T47D (cell line): ENCODE results near the gene MMS22L.

Experiments
- DNase-seq, 2 experiments: peaks; one replicate each; pipeline versions ENCODE4 v3.0.0 to v3.0.0-alpha.2; 2011 to 2012; ENCODE audit warnings: low read depth in 1 of 2, low spot score in 1 of 2
- JUND ChIP-seq: IDR thresholded peaks from 2 replicates; pipeline ENCODE4 v1.6.1; 2012; ENCODE audit warnings: low read depth
- in situ Hi-C: cut with HindIII; loops from 2 replicates; pipeline ENCODE4 v1.10.0; 2016; ENCODE audit warnings: low sequenced_read_pairs, low pct_unique_long_range_greater_than_20kb

The MMS22L gene

GRCh38 chr6:97282726-97283617, at the start of gene MMS22L:
Gene MMS22L (minus strand): TSS chr6:97283216. CDS start chr6:97282477, 739 bp downstream.
- peak; percentile 56 to 95 for DNase-seq
- TF ChIP-seq JUND, result no peak
- in situ Hi-C loops, result no loop called here

- in situ Hi-C loops, result no loop called here
- DNase-seq, result no peak
- TF ChIP-seq JUND, result no peak
These were observed 39.8 kb upstream of the MMS22L start for GRCh38 chr6:97322811-97323210.

- in situ Hi-C loops, result no loop called here
- no peak for DNase-seq
- no peak for TF ChIP-seq JUND
These were observed 39.2 kb upstream of the MMS22L start for GRCh38 chr6:97322226-97322625.

GRCh38 chr6:97316978-97317377, 34.0 kb upstream of the MMS22L start:
- TF ChIP-seq JUND, result no peak
- in situ Hi-C loops, result no loop called here
- DNase-seq, result no peak

GRCh38 chr6:97312241-97312640, 29.2 kb upstream of the MMS22L start:
- no peak for TF ChIP-seq JUND
- DNase-seq, result no peak
- in situ Hi-C loops, result no loop called here

GRCh38 chr6:97306544-97307320, 23.7 kb upstream of the MMS22L start:
- TF ChIP-seq JUND, result no peak
- in situ Hi-C loops, result no loop called here
- DNase-seq, result no peak

- no peak for TF ChIP-seq JUND
- in situ Hi-C loops, result no loop called here
- no peak for DNase-seq
These were observed 22.5 kb upstream of the MMS22L start for GRCh38 chr6:97305414-97306066.

- no peak for TF ChIP-seq JUND
- no peak for DNase-seq
- in situ Hi-C loops, result no loop called here
These were observed 21.7 kb upstream of the MMS22L start for GRCh38 chr6:97304701-97305100.

GRCh38 chr6:97294451-97294850, 11.4 kb upstream of the MMS22L start:
- no peak for DNase-seq
- in situ Hi-C loops, result no loop called here
- TF ChIP-seq JUND, result no peak

GRCh38 chr6:97293198-97293696, 10.2 kb upstream of the MMS22L start:
- in situ Hi-C loops, result no loop called here
- no peak for DNase-seq
- no peak for TF ChIP-seq JUND

- in situ Hi-C loops, result no loop called here
- TF ChIP-seq JUND, result no peak
- DNase-seq, result no peak
These were observed 9.7 kb upstream of the MMS22L start for GRCh38 chr6:97292671-97293070.

GRCh38 chr6:97291896-97292295, 8.9 kb upstream of the MMS22L start:
- in situ Hi-C loops, result no loop called here
- DNase-seq, result no peak
- TF ChIP-seq JUND, result no peak
